HG03571 (cell line): ENCODE measurements around the gene HOXC6.

Source experiments
- ATAC-seq: cut with Tn5 transposase; IDR thresholded peaks from one replicate; pipeline ENCODE4 v1.9.1; 2021; ENCODE audit not compliant: unreplicated experiment

The HOXC6 gene

GRCh38 chr12:54025499-54026405, 2.5 kb upstream of the HOXC6 start:
- no peak for ATAC-seq

- ATAC-seq = no peak
Observed at GRCh38 chr12:54026640-54027441, 1.4 kb upstream of the HOXC6 start.

- ATAC-seq = no peak
Observed at GRCh38 chr12:54027442-54027786, 826 bp upstream of the HOXC6 start.

- no peak for ATAC-seq
Observed at GRCh38 chr12:54029529-54030441, 1.5 kb downstream of the HOXC6 start.

GRCh38 chr12:54030442-54030801, 2.2 kb downstream of the HOXC6 start:
- ATAC-seq = no peak

GRCh38 chr12:54030889-54031471, 2.7 kb downstream of the HOXC6 start:
- no peak for ATAC-seq

GRCh38 chr12:54031480-54031879, 3.2 kb downstream of the HOXC6 start:
- no peak for ATAC-seq

- ATAC-seq = no peak
Observed at GRCh38 chr12:54032086-54032619, 3.9 kb downstream of the HOXC6 start.

- no peak for ATAC-seq
Observed at GRCh38 chr12:54032627-54033100, 4.4 kb downstream of the HOXC6 start, which contains the start of gene HOXC5. Gene HOXC5, plus strand, starts transcription at chr12:54033050. Its CDS starts 73 bp downstream, at chr12:54033123.

GRCh38 chr12:54033106-54033979, 5.1 kb downstream of the HOXC6 start:
- no peak for ATAC-seq

- ATAC-seq = no peak
Observed at GRCh38 chr12:54033980-54034784, 5.9 kb downstream of the HOXC6 start.

GRCh38 chr12:54034785-54035310, 6.6 kb downstream of the HOXC6 start:
- ATAC-seq = no peak

GRCh38 chr12:54035568-54036264, 7.5 kb downstream of the HOXC6 start:
- ATAC-seq = no peak

GRCh38 chr12:54036620-54037359, 8.6 kb downstream of the HOXC6 start:
- no peak for ATAC-seq

- no peak for ATAC-seq
Observed at GRCh38 chr12:54037360-54038283, 9.4 kb downstream of the HOXC6 start.
